ENCODE data around the gene THBS1. TPM values are rescaled to one million over a fixed set of nuclear protein-coding genes. Genes with fewer than 3 reads are reported as not detected.

THBS1 gene
- total RNA-seq, 1 donor from 2014 or later, result 377 TPM

- no peak for ATAC-seq
- DNase-seq, result no peak
- H3K36me3 ChIP-seq, result no peaks in the 10 kb centered on the region
- no peak for TF ChIP-seq CTCF (IDR thresholded peaks at IDR 0.05)
- no peaks in the 10 kb centered on the region for H3K27me3 ChIP-seq
- H3K4me1 ChIP-seq, result no peaks in the 10 kb centered on the region
- no peak overlapping the region for H3K4me3 ChIP-seq
- H3K9me3 ChIP-seq, result no peaks in the 10 kb centered on the region
- H3K27ac ChIP-seq, result no peak overlapping the region
- intact Hi-C loops (cut with DNase I), result no loop called here
Measured at GRCh38 chr15:39549912-39550311, 31.0 kb upstream of the THBS1 start.

- no peak for ATAC-seq
- no peaks in the 10 kb centered on the region for H3K36me3 ChIP-seq
- no peak overlapping the region for H3K27ac ChIP-seq
- no peak for DNase-seq
- intact Hi-C loops (cut with DNase I), result no loop called here
- H3K9me3 ChIP-seq, result no peaks in the 10 kb centered on the region
- TF ChIP-seq CTCF (IDR thresholded peaks at IDR 0.05), result no peak
- no peaks in the 10 kb centered on the region for H3K27me3 ChIP-seq
- no peak overlapping the region for H3K4me3 ChIP-seq
- no peaks in the 10 kb centered on the region for H3K4me1 ChIP-seq
Measured at GRCh38 chr15:39551476-39551875, 29.4 kb upstream of the THBS1 start.

GRCh38 chr15:39552556-39552955, 28.3 kb upstream of the THBS1 start:
- intact Hi-C loops (cut with DNase I), result no loop called here
- H3K27me3 ChIP-seq, result no peaks in the 10 kb centered on the region
- H3K27ac ChIP-seq, result no peak overlapping the region
- TF ChIP-seq CTCF (IDR thresholded peaks at IDR 0.05), result no peak
- H3K9me3 ChIP-seq, result no peaks in the 10 kb centered on the region
- no peaks in the 10 kb centered on the region for H3K4me1 ChIP-seq
- no peak for DNase-seq
- no peaks in the 10 kb centered on the region for H3K36me3 ChIP-seq
- ATAC-seq, result no peak
- no peak overlapping the region for H3K4me3 ChIP-seq

- Histone ChIP-seq H3K4me3 (no peak overlapping the region), H3K27me3 (no peaks in the 10 kb centered on the region), H3K9me3 (no peaks in the 10 kb centered on the region), H3K4me1 (no peaks in the 10 kb centered on the region), H3K36me3 (no peaks in the 10 kb centered on the region), H3K27ac (no peak overlapping the region)
- no peak for TF ChIP-seq CTCF (IDR thresholded peaks at IDR 0.05)
- intact Hi-C loops (cut with DNase I), result no loop called here
- DNase-seq, result no peak
- ATAC-seq, result no peak
Measured at GRCh38 chr15:39553947-39554693, 26.8 kb upstream of the THBS1 start.

GRCh38 chr15:39554746-39555387, 26.0 kb upstream of the THBS1 start:
- Histone ChIP-seq H3K27me3 (no peaks in the 10 kb centered on the region), H3K36me3 (no peaks in the 10 kb centered on the region), H3K4me1 (no peaks in the 10 kb centered on the region), H3K9me3 (no peaks in the 10 kb centered on the region), H3K4me3 (no peak overlapping the region), H3K27ac (no peak overlapping the region)
- DNase-seq, result no peak
- no peak for ATAC-seq
- intact Hi-C loops (cut with DNase I), result no loop called here
- TF ChIP-seq CTCF (IDR thresholded peaks at IDR 0.05), result no peak
